ENCODE results near the gene RHOF. TPM values are rescaled to one million over a fixed set of nuclear protein-coding genes. Genes with fewer than 3 reads are reported as not detected.
"Not testable (repeated sequence)": the region's sequence is repeated elsewhere in the genome, so short reads cannot be mapped to it uniquely, and the experiment has no call there.

RHOF gene
- polyA plus RNA-seq, 3 donors = 12.3 to 13.2 (median 12.9) TPM

- no peak for DNase-seq
These were observed 14.0 kb downstream of the RHOF start for GRCh38 chr12:121779422-121779895.

GRCh38 chr12:121778567-121779421 lies 14.7 kb downstream of the RHOF start:
- DNase-seq = no peak

GRCh38 chr12:121776190-121777098 lies 17.0 kb downstream of the RHOF start:
- DNase-seq = no peak

GRCh38 chr12:121775501-121775900 lies 18.0 kb downstream of the RHOF start:
- no peak for DNase-seq

- DNase-seq = peak; percentile 82
These were observed 18.5 kb downstream of the RHOF start for GRCh38 chr12:121774968-121775474.

- no peak for DNase-seq
These were observed 20.3 kb downstream of the RHOF start for GRCh38 chr12:121773011-121773777.

- no peak for DNase-seq
These were observed 22.5 kb downstream of the RHOF start for GRCh38 chr12:121770813-121771625.

GRCh38 chr12:121770388-121770787 lies 23.1 kb downstream of the RHOF start:
- DNase-seq = no peak

- no peak for DNase-seq
These were observed 23.6 kb downstream of the RHOF start for GRCh38 chr12:121769831-121770301.

GRCh38 chr12:121769297-121769830 lies 24.1 kb downstream of the RHOF start:
- DNase-seq = no peak

- DNase-seq = no peak
These were observed 25.9 kb downstream of the RHOF start for GRCh38 chr12:121767525-121768016.

- DNase-seq = no peak
These were observed 27.0 kb downstream of the RHOF start for GRCh38 chr12:121766290-121767039.

- no peak for DNase-seq
These were observed 27.9 kb downstream of the RHOF start for GRCh38 chr12:121765573-121765972.

GRCh38 chr12:121764808-121765207 lies 28.7 kb downstream of the RHOF start:
- DNase-seq = no peak

GRCh38 chr12:121762269-121762668 lies 31.2 kb downstream of the RHOF start:
- no peak for DNase-seq

GRCh38 chr12:121758536-121758935 lies 35.0 kb downstream of the RHOF start:
- DNase-seq = not testable (repeated sequence)

GRCh38 chr12:121755591-121755990 lies 37.9 kb downstream of the RHOF start:
- DNase-seq = no peak

GRCh38 chr12:121754836-121755235 lies 38.7 kb downstream of the RHOF start:
- DNase-seq = no peak

GRCh38 chr12:121753844-121754264 lies 39.6 kb downstream of the RHOF start:
- no peak for DNase-seq

All from renal pelvis (tissue), 4 donors.